Thyroid gland (tissue), 4 donors: ENCODE data around the gene HLA-DRB1.

Experiments used
- CTCF ChIP-seq, 6 experiments: fragments of 200-600 bp in 3 of 6; fragments of 450-650 bp in 3 of 6; sonication (generic) in 3 of 6; IDR thresholded peaks; one replicate each; pipeline ENCODE4 v1.5.1; 2016 to 2019; ENCODE audit warnings: antibody characterized with exemption in 6 of 6, mild to moderate bottlenecking in 2 of 6, inconsistent platforms in 1 of 6, moderate library complexity in 1 of 6
- POLR2A ChIP-seq, 2 donors: fragments of 450-650 bp; IDR thresholded peaks; one replicate each; pipeline ENCODE4 v1.6.1; 2017; ENCODE audit warnings: antibody characterized with exemption in 2 of 2, mild to moderate bottlenecking in 2 of 2, moderate library complexity in 1 of 2

- no peak for TF ChIP-seq CTCF (IDR thresholded peaks at IDR 0.05)
- TF ChIP-seq POLR2A (IDR thresholded peaks at IDR 0.05) = peak in 1 of 2 donors; percentile 24
Observed at GRCh38 chr6:32589596-32590449, at the start of gene HLA-DRB1.
